Upper lobe of left lung (tissue), 4 donors: ENCODE measurements around the gene SGIP1.

Experiments
- POLR2AphosphoS5 ChIP-seq, 2 donors: sonication (generic); formaldehyde crosslinking; IDR thresholded peaks; one replicate each; pipeline ENCODE4 v1.5.1; 2017; ENCODE audit warnings: antibody characterized with exemption in 2 of 2
- TF ChIP-seq, protein P1 (sequence below), 6 experiments: fragments of 450-650 bp in 4 of 6; fragments of 200-600 bp in 2 of 6; sonication (generic) in 2 of 6; IDR thresholded peaks; one replicate each; pipeline ENCODE4 v1.5.1; 2016 to 2019; ENCODE audit warnings: antibody characterized with exemption in 6 of 6

DNA sequence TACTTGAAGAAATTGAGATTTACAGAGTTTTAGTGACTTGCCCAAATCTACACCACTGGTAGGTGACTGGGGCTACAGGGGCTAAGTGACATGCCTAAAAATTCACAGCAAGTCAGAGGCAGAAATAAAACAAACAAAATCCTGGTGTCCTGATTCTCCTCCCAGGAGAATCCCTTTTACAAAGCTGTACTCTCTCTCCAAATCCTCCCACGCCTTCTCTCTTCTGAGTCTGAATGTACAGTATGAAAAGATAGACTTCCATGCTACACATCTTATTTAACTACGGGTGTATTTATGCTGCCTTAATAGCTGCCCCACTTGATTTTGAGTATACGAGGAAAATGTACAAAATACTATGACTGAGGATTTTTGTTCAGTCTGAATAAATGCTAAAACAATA, 65.4 kb downstream of the SGIP1 start:
- TF ChIP-seq, protein P1, sequence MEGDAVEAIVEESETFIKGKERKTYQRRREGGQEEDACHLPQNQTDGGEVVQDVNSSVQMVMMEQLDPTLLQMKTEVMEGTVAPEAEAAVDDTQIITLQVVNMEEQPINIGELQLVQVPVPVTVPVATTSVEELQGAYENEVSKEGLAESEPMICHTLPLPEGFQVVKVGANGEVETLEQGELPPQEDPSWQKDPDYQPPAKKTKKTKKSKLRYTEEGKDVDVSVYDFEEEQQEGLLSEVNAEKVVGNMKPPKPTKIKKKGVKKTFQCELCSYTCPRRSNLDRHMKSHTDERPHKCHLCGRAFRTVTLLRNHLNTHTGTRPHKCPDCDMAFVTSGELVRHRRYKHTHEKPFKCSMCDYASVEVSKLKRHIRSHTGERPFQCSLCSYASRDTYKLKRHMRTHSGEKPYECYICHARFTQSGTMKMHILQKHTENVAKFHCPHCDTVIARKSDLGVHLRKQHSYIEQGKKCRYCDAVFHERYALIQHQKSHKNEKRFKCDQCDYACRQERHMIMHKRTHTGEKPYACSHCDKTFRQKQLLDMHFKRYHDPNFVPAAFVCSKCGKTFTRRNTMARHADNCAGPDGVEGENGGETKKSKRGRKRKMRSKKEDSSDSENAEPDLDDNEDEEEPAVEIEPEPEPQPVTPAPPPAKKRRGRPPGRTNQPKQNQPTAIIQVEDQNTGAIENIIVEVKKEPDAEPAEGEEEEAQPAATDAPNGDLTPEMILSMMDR (IDR thresholded peaks at IDR 0.05): no peak
- no peak for TF ChIP-seq POLR2AphosphoS5 (IDR thresholded peaks at IDR 0.05)
